HCT116 (cell line): ENCODE data around the gene LIPH. TPM values are rescaled to one million over a fixed set of nuclear protein-coding genes. Genes with fewer than 3 reads are reported as not detected.

Experiments used
- ATAC-seq: fragments of 200-7000 bp; cut with Tn5 transposase; 2 replicates; pipeline ENCODE4 v1.9.1; 2020; ENCODE audit warnings: mild to moderate bottlenecking, moderate library complexity
- BruUV-seq: library from RNA; stranded (reverse); fragments of 400-500 nt; replicated peaks from 2 replicates; lab custom pipeline; 2021; lab: Mats Ljungman, UMichigan
- CTCF ChIA-PET: fragments of 300-600 bp; sonication (Branson Sonifier 250); formaldehyde crosslinking; loops from one replicate; lab custom pipeline; 2021; ENCODE audit warnings: antibody characterized with exemption; lab: Charles Lee
- POLR2A ChIA-PET: fragments of 300-600, 350-600 bp; sonication (Branson Sonifier 250); formaldehyde crosslinking; loops from one replicate; lab custom pipeline; 2021; ENCODE audit warnings: antibody characterized with exemption; lab: Charles Lee
- RAD21 ChIA-PET, 2 experiments: fragments of 300-600 bp; sonication (Branson Sonifier 250); formaldehyde crosslinking; loops; one replicate each; lab custom pipeline; 2023; ENCODE audit warnings: low total read pairs in 2 of 2; ENCODE audit not compliant: uncharacterized antibody in 2 of 2, unreplicated experiment in 2 of 2, low non-redundant PET in 1 of 2; lab: Charles Lee
- DNase-seq: peaks from one replicate; pipeline ENCODE4 v3.0.0-alpha.2; 2010; ENCODE audit warnings: low read depth, low spot score
- H2AFZ ChIP-seq: fragments of 200-600 bp; shearing (Covaris generic), sonication (generic); 2 replicates; pipeline ENCODE4 v1.6.1; 2017; ENCODE audit warnings: low read depth, mixed run types, mixed read lengths, antibody characterized with exemption, low read length; ENCODE audit not compliant: poor library complexity, severe bottlenecking
- H3K27ac ChIP-seq: 2 replicates; pipeline ENCODE4 v1.5.1; 2012; ENCODE audit warnings: low read depth, low read length
- H3K27me3 ChIP-seq: fragments of 200-600 bp; sonication (generic); 2 replicates; pipeline ENCODE4 v1.6.1; 2016; ENCODE audit warnings: mixed run types, low read length, mixed read lengths; ENCODE audit not compliant: insufficient read depth
- H3K36me3 ChIP-seq, 2 experiments: fragments of 200-500 bp in 1 of 2; fragments of 200-600 bp in 1 of 2; sonication (Bioruptor generic) in 1 of 2; sonication (generic) in 1 of 2; 2 replicates each; pipeline versions ENCODE4 v1.5.1 to v1.6.1; 2014 to 2016; ENCODE audit warnings: low read length in 2 of 2, inconsistent platforms in 1 of 2, mixed read lengths in 1 of 2, mixed run types in 1 of 2; ENCODE audit not compliant: insufficient read depth in 2 of 2, control insufficient read depth in 1 of 2
- H3K4me1 ChIP-seq, 2 experiments: fragments of 200-600 bp in 1 of 2; sonication (generic) in 1 of 2; 2 replicates each; pipeline versions ENCODE4 v1.5.1 to v1.6.1; 2012 to 2017; ENCODE audit warnings: low read length in 2 of 2, inconsistent platforms in 1 of 2, mild to moderate bottlenecking in 1 of 2, mixed read lengths in 1 of 2, mixed run types in 1 of 2, moderate library complexity in 1 of 2; ENCODE audit not compliant: insufficient read depth in 2 of 2, control insufficient read depth in 1 of 2
- H3K4me2 ChIP-seq: fragments of 200-600 bp; sonication (generic); 2 replicates; pipeline ENCODE4 v1.6.1; 2017; ENCODE audit warnings: mixed run types, low read length, mixed read lengths
- H3K4me3 ChIP-seq, 2 experiments: fragments of 200-600 bp in 1 of 2; sonication (generic) in 1 of 2; replicated peaks in 1 of 2; 2 replicates each; pipeline ENCODE4 v1.5.1; 2011 to 2016; ENCODE audit warnings: low read length in 2 of 2, control low read depth in 1 of 2, low read depth in 1 of 2, mild to moderate bottlenecking in 1 of 2, mixed read lengths in 1 of 2, mixed run types in 1 of 2
- H3K79me2 ChIP-seq: fragments of 200-600 bp; sonication (generic); 2 replicates; pipeline ENCODE4 v1.6.1; 2017; ENCODE audit warnings: mild to moderate bottlenecking, mixed run types, low read length, moderate library complexity, mixed read lengths; ENCODE audit not compliant: insufficient read depth
- H3K9ac ChIP-seq: fragments of 200-600 bp; sonication (generic); 2 replicates; pipeline ENCODE4 v1.6.1; 2016; ENCODE audit warnings: low read length, mixed read lengths
- H3K9me2 ChIP-seq: fragments of 200-600 bp; sonication (generic), shearing (Covaris generic); 2 replicates; pipeline ENCODE4 v1.6.1; 2017; ENCODE audit warnings: mixed run types, mild to moderate bottlenecking, moderate library complexity; ENCODE audit not compliant: insufficient read depth
- H3K9me3 ChIP-seq, 2 experiments: fragments of 200-500 bp in 1 of 2; fragments of 200-600 bp in 1 of 2; sonication (Bioruptor generic) in 1 of 2; sonication (generic) in 1 of 2; 2 replicates each; pipeline ENCODE4 v1.6.1; 2014 to 2017; ENCODE audit warnings: low read length in 2 of 2, mixed read lengths in 2 of 2, inconsistent platforms in 1 of 2, low read depth in 1 of 2, mild to moderate bottlenecking in 1 of 2, mixed run types in 1 of 2, moderate library complexity in 1 of 2; ENCODE audit not compliant: control insufficient read depth in 1 of 2, insufficient read depth in 1 of 2
- H4K20me1 ChIP-seq: fragments of 200-600 bp; sonication (generic), shearing (Covaris generic); 2 replicates; pipeline ENCODE4 v1.6.1; 2017; ENCODE audit warnings: mixed run types, mild to moderate bottlenecking, moderate library complexity; ENCODE audit not compliant: insufficient read depth
- ELF1 ChIP-seq: IDR thresholded peaks from 2 replicates; pipeline ENCODE4 v1.6.1; 2012; ENCODE audit warnings: low read depth, borderline replicate concordance
- EZH2 ChIP-seq: fragments of 200-600 bp; sonication (generic); IDR thresholded peaks from 2 replicates; pipeline ENCODE4 v1.6.1; 2017; ENCODE audit warnings: antibody characterized with exemption, mixed run types
- EZH2phosphoT487 ChIP-seq: fragments of 200-600 bp; IDR thresholded peaks from 2 replicates; pipeline ENCODE4 v1.6.1; 2018; ENCODE audit warnings: antibody characterized with exemption, borderline replicate concordance
- POLR2A ChIP-seq: IDR thresholded peaks from 2 replicates; pipeline ENCODE4 v1.7.0; 2011; ENCODE audit warnings: borderline replicate concordance; ENCODE audit not compliant: insufficient read depth, insufficient read length; ENCODE audit errors: extremely low read depth
- POLR2AphosphoS5 ChIP-seq: IDR thresholded peaks from 2 replicates; pipeline ENCODE4 v1.6.1; 2011; ENCODE audit warnings: mild to moderate bottlenecking, low read depth, low read length, moderate library complexity
- RAD21 ChIP-seq: IDR thresholded peaks from 2 replicates; pipeline ENCODE4 v1.6.1; 2012; ENCODE audit warnings: low read depth, mild to moderate bottlenecking
- SIN3A ChIP-seq: IDR thresholded peaks from 2 replicates; pipeline ENCODE4 v1.6.1; 2012; ENCODE audit warnings: low read depth
- TCF7L2 ChIP-seq: IDR thresholded peaks from 2 replicates; pipeline ENCODE4 v1.7.0; 2011; ENCODE audit warnings: borderline replicate concordance, inconsistent platforms; ENCODE audit not compliant: insufficient read depth, insufficient read length; ENCODE audit errors: extremely low read depth
- ZFX ChIP-seq: fragments of 450-650 bp; IDR thresholded peaks from 2 replicates; pipeline ENCODE4 v1.6.1; 2017
- intact Hi-C: fragments of 100-400 bp; cut with micrococcal nuclease; formaldehyde crosslinking; loops from 2 replicates; pipeline ENCODE4 v1.10.0; 2022
- total RNA-seq: library from RNA; stranded (reverse); gene quantifications from one replicate; pipeline ENCODE4 v1.2.1, GENCODE V29; 2021; ENCODE audit not compliant: unreplicated experiment
- TF ChIP-seq, protein P1 (sequence below), 3 experiments: fragments of 200-600 bp in 1 of 3; sonication (generic) in 1 of 3; IDR thresholded peaks in 2 of 3; conservative IDR thresholded peaks in 1 of 3; 2 replicates each; pipeline ENCODE4 v1.5.1; 2012 to 2017; ENCODE audit warnings: low read depth in 2 of 3, low read length in 2 of 3, antibody characterized with exemption in 1 of 3, borderline replicate concordance in 1 of 3, control low read depth in 1 of 3, mild to moderate bottlenecking in 1 of 3, mixed read lengths in 1 of 3, mixed run types in 1 of 3, moderate library complexity in 1 of 3; ENCODE audit not compliant: insufficient read depth in 1 of 3
- TF ChIP-seq, protein P2 (sequence below): IDR thresholded peaks from 2 replicates; pipeline ENCODE4 v1.6.1; 2011; ENCODE audit warnings: mild to moderate bottlenecking, low read length, moderate library complexity; ENCODE audit not compliant: insufficient replicate concordance; ENCODE audit errors: extremely low read depth

The LIPH gene
- total RNA-seq, 1 experiment from 2014 or later = 13.7 TPM

DNA sequence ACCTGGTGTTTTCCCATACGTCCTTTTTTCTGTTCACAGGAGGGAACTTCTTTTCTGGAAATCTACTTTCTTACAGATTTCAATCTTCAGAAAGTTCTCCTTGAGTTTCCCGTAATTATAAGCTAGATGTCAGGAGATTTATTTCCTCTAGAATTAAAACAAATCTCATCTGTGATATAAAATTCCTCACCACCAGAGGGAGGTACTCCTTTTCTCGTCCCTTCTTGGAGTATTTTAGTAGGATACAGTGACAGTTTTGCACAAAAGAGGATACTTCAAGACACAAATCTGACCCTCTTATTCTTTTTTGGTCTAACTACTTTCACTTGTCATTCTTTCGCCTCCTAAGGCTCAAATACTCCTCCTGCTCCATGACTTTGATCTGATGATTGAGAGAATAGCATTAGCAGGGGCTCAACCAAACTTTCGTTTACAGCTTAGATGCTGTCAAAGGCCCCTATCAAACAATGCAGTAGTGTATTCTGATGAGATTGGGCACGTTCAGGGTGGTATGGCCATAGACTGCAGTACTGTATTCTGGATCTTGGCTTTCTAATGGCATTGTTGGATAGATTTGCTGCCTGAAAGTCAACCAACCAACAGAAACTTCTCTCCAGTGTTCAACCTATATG, 91.6 kb downstream of the LIPH start:
- H3K27ac ChIP-seq = no peak overlapping the region
- no peaks in the 10 kb centered on the region for H3K4me1 ChIP-seq
- no peaks in the 10 kb centered on the region for H3K9me2 ChIP-seq
- no peaks in the 10 kb centered on the region for H3K9me3 ChIP-seq
- ChIA-PET POLR2A (interaction anchor here (2.7 kb wide), 1 partner anchor 98 kb away, joined by 13 read pairs; no protein-coding TSS in a partner anchor), RAD21 (interaction anchor here (1.0 to 1.8 kb wide), 5 partner anchors 98 to 126 kb away, joined by 3 to 10 read pairs (median 8); partner anchors contain the start of gene SENP2 (in 1 of the 2)), CTCF (interaction anchor here (0.7 to 2.9 kb wide), 13 partner anchors 9 to 199 kb away, joined by 3 to 38 read pairs (median 4); partner anchors contain the start of gene SENP2)
- no peaks in the 10 kb centered on the region for H3K79me2 ChIP-seq
- DNase-seq (peak; percentile 32), ATAC-seq (peak; percentile 75)
- no peak overlapping the region for H2AFZ ChIP-seq
- H3K27me3 ChIP-seq = no peaks in the 10 kb centered on the region
- no TSS peak for BruUV-seq
- TF ChIP-seq ELF1 = no peak
- TF ChIP-seq EZH2 = no peak
- no peak for TF ChIP-seq ZFX
- no peak for TF ChIP-seq EZH2phosphoT487
- no peak for TF ChIP-seq TCF7L2
- TF ChIP-seq, protein P1, sequence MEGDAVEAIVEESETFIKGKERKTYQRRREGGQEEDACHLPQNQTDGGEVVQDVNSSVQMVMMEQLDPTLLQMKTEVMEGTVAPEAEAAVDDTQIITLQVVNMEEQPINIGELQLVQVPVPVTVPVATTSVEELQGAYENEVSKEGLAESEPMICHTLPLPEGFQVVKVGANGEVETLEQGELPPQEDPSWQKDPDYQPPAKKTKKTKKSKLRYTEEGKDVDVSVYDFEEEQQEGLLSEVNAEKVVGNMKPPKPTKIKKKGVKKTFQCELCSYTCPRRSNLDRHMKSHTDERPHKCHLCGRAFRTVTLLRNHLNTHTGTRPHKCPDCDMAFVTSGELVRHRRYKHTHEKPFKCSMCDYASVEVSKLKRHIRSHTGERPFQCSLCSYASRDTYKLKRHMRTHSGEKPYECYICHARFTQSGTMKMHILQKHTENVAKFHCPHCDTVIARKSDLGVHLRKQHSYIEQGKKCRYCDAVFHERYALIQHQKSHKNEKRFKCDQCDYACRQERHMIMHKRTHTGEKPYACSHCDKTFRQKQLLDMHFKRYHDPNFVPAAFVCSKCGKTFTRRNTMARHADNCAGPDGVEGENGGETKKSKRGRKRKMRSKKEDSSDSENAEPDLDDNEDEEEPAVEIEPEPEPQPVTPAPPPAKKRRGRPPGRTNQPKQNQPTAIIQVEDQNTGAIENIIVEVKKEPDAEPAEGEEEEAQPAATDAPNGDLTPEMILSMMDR (IDR thresholded peaks at IDR 0.05 in 2 of 3, conservative IDR thresholded peaks at IDR 0.05 in 1 of 3; ENCODE audit: borderline replicate concordance in 1 of 3, insufficient read depth in 1 of 3, low read depth in 2 of 3, low read length in 2 of 3) = peak; percentile 46 to 86 (median 66); a peak in 5 of 6 replicates
- no peak for TF ChIP-seq SIN3A
- TF ChIP-seq, protein P2, sequence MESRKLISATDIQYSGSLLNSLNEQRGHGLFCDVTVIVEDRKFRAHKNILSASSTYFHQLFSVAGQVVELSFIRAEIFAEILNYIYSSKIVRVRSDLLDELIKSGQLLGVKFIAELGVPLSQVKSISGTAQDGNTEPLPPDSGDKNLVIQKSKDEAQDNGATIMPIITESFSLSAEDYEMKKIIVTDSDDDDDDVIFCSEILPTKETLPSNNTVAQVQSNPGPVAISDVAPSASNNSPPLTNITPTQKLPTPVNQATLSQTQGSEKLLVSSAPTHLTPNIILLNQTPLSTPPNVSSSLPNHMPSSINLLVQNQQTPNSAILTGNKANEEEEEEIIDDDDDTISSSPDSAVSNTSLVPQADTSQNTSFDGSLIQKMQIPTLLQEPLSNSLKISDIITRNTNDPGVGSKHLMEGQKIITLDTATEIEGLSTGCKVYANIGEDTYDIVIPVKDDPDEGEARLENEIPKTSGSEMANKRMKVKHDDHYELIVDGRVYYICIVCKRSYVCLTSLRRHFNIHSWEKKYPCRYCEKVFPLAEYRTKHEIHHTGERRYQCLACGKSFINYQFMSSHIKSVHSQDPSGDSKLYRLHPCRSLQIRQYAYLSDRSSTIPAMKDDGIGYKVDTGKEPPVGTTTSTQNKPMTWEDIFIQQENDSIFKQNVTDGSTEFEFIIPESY = no peak
- no peak for TF ChIP-seq POLR2A
- TF ChIP-seq POLR2AphosphoS5 = no peak
- TF ChIP-seq RAD21 = peak; percentile 83
- no peaks in the 10 kb centered on the region for H4K20me1 ChIP-seq
- no peaks in the 10 kb centered on the region for H3K36me3 ChIP-seq
- no peak overlapping the region for H3K4me3 ChIP-seq
- no peak overlapping the region for H3K9ac ChIP-seq
- intact Hi-C loops = loop anchor here (5.0 kb wide), 1 partner anchor 116 kb away; no protein-coding TSS in a partner anchor
- H3K4me2 ChIP-seq = no peak overlapping the region
